DND-41 (cell line): ENCODE measurements around the gene SLC6A11.

ENCODE experiments used
- ATAC-seq: fragments of 200-7000 bp; cut with Tn5 transposase; 3 replicates; pipeline ENCODE4 v1.9.1; 2021; ENCODE audit warnings: low read depth; ENCODE audit not compliant: insufficient read depth
- DNase-seq: peaks from one replicate; pipeline ENCODE4 v3.0.0-alpha.2; 2020
- H2AFZ ChIP-seq: 2 replicates; pipeline ENCODE4 v1.6.0; 2012; ENCODE audit warnings: low read depth, low read length
- H3K27ac ChIP-seq: 2 replicates; pipeline ENCODE4 v1.5.1; 2012; ENCODE audit warnings: low read length, inconsistent platforms
- H3K27me3 ChIP-seq: fragments of 200-600 bp; sonication (generic); 2 replicates; pipeline ENCODE4 v1.6.0; 2012; ENCODE audit warnings: low read length, mild to moderate bottlenecking, inconsistent platforms; ENCODE audit not compliant: insufficient read depth, poor library complexity
- H3K36me3 ChIP-seq: 2 replicates; pipeline ENCODE4 v1.5.1; 2012; ENCODE audit warnings: low read length, inconsistent platforms; ENCODE audit not compliant: insufficient read depth
- H3K4me1 ChIP-seq: 2 replicates; pipeline ENCODE4 v1.5.1; 2012; ENCODE audit warnings: mild to moderate bottlenecking, low read length; ENCODE audit not compliant: insufficient read depth
- H3K4me2 ChIP-seq: 2 replicates; pipeline ENCODE4 v1.6.0; 2012; ENCODE audit warnings: mild to moderate bottlenecking, moderate library complexity, low read length, inconsistent platforms; ENCODE audit not compliant: insufficient read depth
- H3K4me3 ChIP-seq, 2 experiments: fragments of 200-600 bp in 1 of 2; shearing (Covaris generic) in 1 of 2; 2 replicates each; pipeline ENCODE4 v1.5.1; 2012 to 2016; ENCODE audit warnings: inconsistent platforms in 2 of 2, low read length in 2 of 2, mild to moderate bottlenecking in 2 of 2, low read depth in 1 of 2, moderate library complexity in 1 of 2
- H3K79me2 ChIP-seq: 2 replicates; pipeline ENCODE4 v1.6.0; 2012; ENCODE audit warnings: low read length, inconsistent platforms; ENCODE audit not compliant: insufficient read depth
- H3K9ac ChIP-seq: 2 replicates; pipeline ENCODE4 v1.6.0; 2012; ENCODE audit warnings: low read depth, mild to moderate bottlenecking, inconsistent platforms, low read length, moderate library complexity
- H3K9me3 ChIP-seq: 2 replicates; pipeline ENCODE4 v1.5.1; 2012; ENCODE audit warnings: low read length, moderate library complexity, mild to moderate bottlenecking, inconsistent platforms; ENCODE audit not compliant: insufficient read depth, severe bottlenecking
- H4K20me1 ChIP-seq: 2 replicates; pipeline ENCODE4 v1.6.0; 2012; ENCODE audit warnings: low read length; ENCODE audit not compliant: insufficient read depth
- EZH2 ChIP-seq: IDR thresholded peaks from 3 replicates; pipeline ENCODE4 v1.6.1; 2012; ENCODE audit warnings: borderline replicate concordance, low read depth, mild to moderate bottlenecking, moderate library complexity, low read length, inconsistent platforms; ENCODE audit not compliant: severe bottlenecking
- TF ChIP-seq, protein P1 (sequence below): IDR thresholded peaks from 2 replicates; pipeline ENCODE4 v1.5.1; 2012; ENCODE audit warnings: borderline replicate concordance, low read length, moderate library complexity, mild to moderate bottlenecking; ENCODE audit not compliant: poor library complexity, severe bottlenecking; ENCODE audit errors: extremely low read depth

Gene SLC6A11

DNA sequence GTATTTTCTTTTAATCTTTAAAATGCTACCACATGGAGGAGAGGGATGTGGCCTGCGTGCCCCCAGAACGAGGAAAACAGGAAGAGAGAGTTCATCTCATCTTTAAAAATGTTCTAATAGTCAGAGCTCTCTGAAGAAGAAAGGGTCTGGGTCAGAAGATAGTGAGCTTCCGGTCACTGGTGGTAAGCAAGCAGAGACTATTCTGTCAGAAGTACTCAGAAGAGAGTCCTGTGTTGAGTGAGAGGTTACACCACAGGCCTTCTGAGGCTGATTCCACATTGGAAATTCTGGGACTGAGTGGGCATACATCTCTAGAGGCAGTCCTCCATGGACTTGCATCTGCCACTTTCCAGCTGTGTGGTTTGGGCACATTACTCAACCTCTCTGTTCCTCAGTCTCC is 94.3 kb downstream of the SLC6A11 start:
- Histone ChIP-seq H3K27me3 (no peaks in the 10 kb centered on the region), H3K79me2 (no peaks in the 10 kb centered on the region), H3K9ac (no peak overlapping the region), H3K36me3 (no peaks in the 10 kb centered on the region), H2AFZ (no peak overlapping the region), H3K4me3 (no peak overlapping the region), H3K4me1 (no peaks in the 10 kb centered on the region), H4K20me1 (no peaks in the 10 kb centered on the region), H3K9me3 (peaks cover 15% of the 10 kb centered on the region), H3K4me2 (no peak overlapping the region), H3K27ac (no peak overlapping the region)
- no peak for TF ChIP-seq EZH2
- TF ChIP-seq, protein P1, sequence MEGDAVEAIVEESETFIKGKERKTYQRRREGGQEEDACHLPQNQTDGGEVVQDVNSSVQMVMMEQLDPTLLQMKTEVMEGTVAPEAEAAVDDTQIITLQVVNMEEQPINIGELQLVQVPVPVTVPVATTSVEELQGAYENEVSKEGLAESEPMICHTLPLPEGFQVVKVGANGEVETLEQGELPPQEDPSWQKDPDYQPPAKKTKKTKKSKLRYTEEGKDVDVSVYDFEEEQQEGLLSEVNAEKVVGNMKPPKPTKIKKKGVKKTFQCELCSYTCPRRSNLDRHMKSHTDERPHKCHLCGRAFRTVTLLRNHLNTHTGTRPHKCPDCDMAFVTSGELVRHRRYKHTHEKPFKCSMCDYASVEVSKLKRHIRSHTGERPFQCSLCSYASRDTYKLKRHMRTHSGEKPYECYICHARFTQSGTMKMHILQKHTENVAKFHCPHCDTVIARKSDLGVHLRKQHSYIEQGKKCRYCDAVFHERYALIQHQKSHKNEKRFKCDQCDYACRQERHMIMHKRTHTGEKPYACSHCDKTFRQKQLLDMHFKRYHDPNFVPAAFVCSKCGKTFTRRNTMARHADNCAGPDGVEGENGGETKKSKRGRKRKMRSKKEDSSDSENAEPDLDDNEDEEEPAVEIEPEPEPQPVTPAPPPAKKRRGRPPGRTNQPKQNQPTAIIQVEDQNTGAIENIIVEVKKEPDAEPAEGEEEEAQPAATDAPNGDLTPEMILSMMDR = no peak
- DNase-seq = no peak
- no peak for ATAC-seq

DNA sequence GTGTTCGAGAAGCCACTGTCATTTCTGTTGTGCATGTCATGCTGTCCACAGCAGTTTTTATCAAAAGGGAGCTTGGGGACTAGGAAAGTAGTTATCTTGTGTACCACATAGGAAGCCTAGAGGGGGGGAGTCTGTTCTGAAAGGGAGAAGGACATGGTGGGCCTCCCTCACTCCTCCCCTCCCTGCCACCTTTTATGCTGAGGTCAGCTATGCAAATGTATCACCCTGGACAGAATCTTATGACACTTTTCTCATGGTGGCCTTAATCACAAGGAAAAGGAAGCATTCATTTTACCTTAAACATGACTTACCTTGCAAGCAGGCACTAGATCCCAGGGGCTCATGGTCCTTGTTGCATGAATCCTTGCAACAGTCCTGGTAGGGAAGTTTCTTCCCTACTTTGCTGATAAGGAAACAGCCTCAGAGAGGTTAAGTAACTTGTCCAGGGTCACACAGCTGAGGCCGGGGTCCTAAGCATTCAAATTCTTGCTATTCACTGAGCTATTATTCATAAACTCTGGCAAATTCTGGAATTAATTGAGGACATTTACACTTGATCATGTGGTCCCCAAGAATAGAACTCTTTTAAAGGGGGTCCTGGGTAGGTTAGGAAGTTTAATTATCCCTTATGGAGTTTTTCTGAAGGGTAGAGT is 95.4 kb downstream of the SLC6A11 start:
- H3K4me2 ChIP-seq = no peak overlapping the region
- no peak overlapping the region for H3K27ac ChIP-seq
- no peaks in the 10 kb centered on the region for H3K27me3 ChIP-seq
- no peaks in the 10 kb centered on the region for H4K20me1 ChIP-seq
- H2AFZ ChIP-seq = no peak overlapping the region
- H3K4me3 ChIP-seq = no peak overlapping the region
- H3K36me3 ChIP-seq = no peaks in the 10 kb centered on the region
- no peak overlapping the region for H3K9ac ChIP-seq
- TF ChIP-seq, protein P1 = no peak
- no peak for TF ChIP-seq EZH2
- no peak for DNase-seq
- peaks cover 15% of the 10 kb centered on the region for H3K9me3 ChIP-seq
- no peaks in the 10 kb centered on the region for H3K79me2 ChIP-seq
- no peak for ATAC-seq
- no peaks in the 10 kb centered on the region for H3K4me1 ChIP-seq

DNA sequence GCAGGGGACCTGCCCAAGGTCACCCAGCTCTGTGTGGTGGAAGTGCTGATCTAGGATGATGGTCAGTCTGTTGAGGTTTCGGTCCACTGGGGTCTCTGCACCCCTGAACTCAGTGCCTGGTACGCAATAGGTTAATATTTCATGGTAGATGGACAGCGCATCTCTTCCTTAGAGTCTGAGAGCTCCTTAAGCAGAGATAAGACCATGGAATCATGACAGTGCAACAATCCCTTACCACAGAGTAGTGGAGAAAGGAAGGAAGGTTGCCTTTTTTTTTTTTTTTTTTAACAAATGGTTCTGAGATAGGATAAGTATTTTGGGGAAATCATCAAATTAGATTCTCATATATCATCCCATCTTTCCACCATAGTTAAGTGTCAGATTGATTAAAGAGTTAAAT is 96.8 kb downstream of the SLC6A11 start:
- H3K4me2 ChIP-seq = no peak overlapping the region
- TF ChIP-seq, protein P1 = no peak
- no peak for TF ChIP-seq EZH2
- peaks cover 4% of the 10 kb centered on the region for H3K9me3 ChIP-seq
- ATAC-seq (no peak), DNase-seq (no peak)
- no peaks in the 10 kb centered on the region for H3K27me3 ChIP-seq
- no peak overlapping the region for H3K9ac ChIP-seq
- no peak overlapping the region for H3K4me3 ChIP-seq
- no peaks in the 10 kb centered on the region for H4K20me1 ChIP-seq
- no peak overlapping the region for H2AFZ ChIP-seq
- no peaks in the 10 kb centered on the region for H3K36me3 ChIP-seq
- no peaks in the 10 kb centered on the region for H3K4me1 ChIP-seq
- H3K79me2 ChIP-seq = no peaks in the 10 kb centered on the region
- H3K27ac ChIP-seq = no peak overlapping the region
